Measurements from ENCODE around the gene METRNL. TPM values are rescaled to one million over a fixed set of nuclear protein-coding genes. Genes with fewer than 3 reads are reported as not detected.
"Not testable (repeated sequence)": the region's sequence is repeated elsewhere in the genome, so short reads cannot be mapped to it uniquely, and the experiment has no call there.

Gene METRNL
- total RNA-seq, 1 experiment from 2014 or later = 30.6 TPM

DNA sequence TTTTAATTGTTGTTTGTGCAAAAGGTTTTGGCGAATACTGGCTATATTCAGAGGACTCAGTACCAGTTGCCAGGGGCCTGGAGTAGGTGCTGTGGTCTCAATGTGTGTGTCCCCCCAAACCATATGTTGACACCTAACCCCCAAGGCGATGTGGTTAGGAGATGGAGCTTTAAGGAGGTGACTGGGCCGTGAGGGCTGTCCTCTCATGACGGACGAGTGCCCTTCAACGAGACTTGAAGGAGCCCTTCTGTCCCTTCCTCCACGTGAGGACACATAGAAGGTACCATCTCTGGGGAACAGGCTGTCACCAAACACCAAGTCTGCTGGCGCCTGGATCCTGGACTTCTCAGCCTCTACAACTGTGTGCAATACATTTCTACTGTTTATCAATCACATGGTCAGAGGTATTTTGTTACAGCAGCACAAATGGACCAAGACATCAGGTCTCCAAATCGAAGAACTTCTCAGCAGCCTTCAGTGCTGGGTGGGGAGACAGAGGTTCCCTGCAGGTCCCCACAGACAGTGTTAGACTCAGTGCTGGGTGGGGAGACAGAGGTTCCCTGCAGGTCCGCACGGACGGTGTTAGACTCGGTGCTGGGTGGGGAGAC, 24.8 kb upstream of the METRNL start:
- DNase-seq = no peak
- Histone ChIP-seq H3K27ac (ENCODE audit: low read length) (no peak overlapping the region), H3K27me3 (ENCODE audit: low read length) (no peaks in the 10 kb centered on the region), H3K4me3 (ENCODE audit: low read length) (no peak overlapping the region), H3K9ac (ENCODE audit: low read length) (no peak overlapping the region), H3K4me2 (ENCODE audit: low read length) (no peak overlapping the region), H3K4me1 (ENCODE audit: insufficient read depth, low read length) (peaks cover 37% of the 10 kb centered on the region), H4K20me1 (ENCODE audit: low read length) (no peaks in the 10 kb centered on the region), H3K36me3 (ENCODE audit: low read depth, low read length) (no peaks in the 10 kb centered on the region), H3K9me2 (replicated peaks; ENCODE audit: low read length) (no peaks in the 10 kb centered on the region), H2AFZ (ENCODE audit: low read length) (no peak overlapping the region), H3K79me2 (ENCODE audit: low read length) (no peaks in the 10 kb centered on the region), H3K9me3 (ENCODE audit: low read length) (no peaks in the 10 kb centered on the region), H3F3A (ENCODE audit: low read length, unreplicated experiment) (no peaks in the 10 kb centered on the region)
- no TSS peak for BruUV-seq (replicated peaks)
- ChIA-PET CTCF (no interaction called here), POLR2A (ENCODE audit: unreplicated experiment) (no interaction called here)
- intact Hi-C loops (cut with micrococcal nuclease) = no loop called here
- no peak for ATAC-seq
- TF ChIP-seq EZH2phosphoT487 (IDR thresholded peaks at IDR 0.05; ENCODE audit: borderline replicate concordance, low read length) (no peak), EZH2 (IDR thresholded peaks at IDR 0.05; ENCODE audit: low read length, unreplicated experiment) (no peak)
- TF ChIP-seq, protein P1, sequence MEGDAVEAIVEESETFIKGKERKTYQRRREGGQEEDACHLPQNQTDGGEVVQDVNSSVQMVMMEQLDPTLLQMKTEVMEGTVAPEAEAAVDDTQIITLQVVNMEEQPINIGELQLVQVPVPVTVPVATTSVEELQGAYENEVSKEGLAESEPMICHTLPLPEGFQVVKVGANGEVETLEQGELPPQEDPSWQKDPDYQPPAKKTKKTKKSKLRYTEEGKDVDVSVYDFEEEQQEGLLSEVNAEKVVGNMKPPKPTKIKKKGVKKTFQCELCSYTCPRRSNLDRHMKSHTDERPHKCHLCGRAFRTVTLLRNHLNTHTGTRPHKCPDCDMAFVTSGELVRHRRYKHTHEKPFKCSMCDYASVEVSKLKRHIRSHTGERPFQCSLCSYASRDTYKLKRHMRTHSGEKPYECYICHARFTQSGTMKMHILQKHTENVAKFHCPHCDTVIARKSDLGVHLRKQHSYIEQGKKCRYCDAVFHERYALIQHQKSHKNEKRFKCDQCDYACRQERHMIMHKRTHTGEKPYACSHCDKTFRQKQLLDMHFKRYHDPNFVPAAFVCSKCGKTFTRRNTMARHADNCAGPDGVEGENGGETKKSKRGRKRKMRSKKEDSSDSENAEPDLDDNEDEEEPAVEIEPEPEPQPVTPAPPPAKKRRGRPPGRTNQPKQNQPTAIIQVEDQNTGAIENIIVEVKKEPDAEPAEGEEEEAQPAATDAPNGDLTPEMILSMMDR (conservative IDR thresholded peaks at IDR 0.05; ENCODE audit: low read depth, low read length) = no peak

DNA sequence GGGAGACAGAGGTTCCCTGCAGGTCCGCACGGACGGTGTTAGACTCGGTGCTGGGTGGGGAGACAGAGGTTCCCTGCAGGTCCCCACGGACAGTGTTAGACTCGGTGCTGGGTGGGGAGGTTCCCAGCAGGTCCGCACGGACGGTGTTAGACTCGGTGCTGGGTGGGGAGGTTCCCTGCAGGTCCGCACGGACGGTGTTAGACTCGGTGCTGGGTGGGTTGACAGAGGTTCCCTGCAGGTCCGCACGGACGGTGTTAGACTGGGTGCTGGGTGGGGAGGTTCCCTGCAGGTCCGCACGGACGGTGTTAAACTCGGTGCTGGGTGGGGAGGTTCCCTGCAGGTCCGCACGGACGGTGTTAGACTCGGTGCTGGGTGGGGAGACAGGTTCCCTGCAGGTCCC, 24.2 kb upstream of the METRNL start:
- DNase-seq; POLR2A ChIA-PET (ENCODE audit: unreplicated experiment); H4K20me1 ChIP-seq (ENCODE audit: low read length); H3K9ac ChIP-seq (ENCODE audit: low read length); H3K27me3 ChIP-seq (ENCODE audit: low read length); H3K79me2 ChIP-seq (ENCODE audit: low read length); H3K36me3 ChIP-seq (ENCODE audit: low read depth, low read length); ATAC-seq; H3K27ac ChIP-seq (ENCODE audit: low read length); H3F3A ChIP-seq (ENCODE audit: low read length, unreplicated experiment); H3K4me2 ChIP-seq (ENCODE audit: low read length); H3K4me3 ChIP-seq (ENCODE audit: low read length); H3K9me3 ChIP-seq (ENCODE audit: low read length); CTCF ChIA-PET; intact Hi-C loops (cut with micrococcal nuclease); BruUV-seq (replicated peaks); H2AFZ ChIP-seq (ENCODE audit: low read length); H3K9me2 ChIP-seq (replicated peaks; ENCODE audit: low read length): not testable (repeated sequence)
- peaks cover 37% of the 10 kb centered on the region for H3K4me1 ChIP-seq (ENCODE audit: insufficient read depth, low read length)

DNA sequence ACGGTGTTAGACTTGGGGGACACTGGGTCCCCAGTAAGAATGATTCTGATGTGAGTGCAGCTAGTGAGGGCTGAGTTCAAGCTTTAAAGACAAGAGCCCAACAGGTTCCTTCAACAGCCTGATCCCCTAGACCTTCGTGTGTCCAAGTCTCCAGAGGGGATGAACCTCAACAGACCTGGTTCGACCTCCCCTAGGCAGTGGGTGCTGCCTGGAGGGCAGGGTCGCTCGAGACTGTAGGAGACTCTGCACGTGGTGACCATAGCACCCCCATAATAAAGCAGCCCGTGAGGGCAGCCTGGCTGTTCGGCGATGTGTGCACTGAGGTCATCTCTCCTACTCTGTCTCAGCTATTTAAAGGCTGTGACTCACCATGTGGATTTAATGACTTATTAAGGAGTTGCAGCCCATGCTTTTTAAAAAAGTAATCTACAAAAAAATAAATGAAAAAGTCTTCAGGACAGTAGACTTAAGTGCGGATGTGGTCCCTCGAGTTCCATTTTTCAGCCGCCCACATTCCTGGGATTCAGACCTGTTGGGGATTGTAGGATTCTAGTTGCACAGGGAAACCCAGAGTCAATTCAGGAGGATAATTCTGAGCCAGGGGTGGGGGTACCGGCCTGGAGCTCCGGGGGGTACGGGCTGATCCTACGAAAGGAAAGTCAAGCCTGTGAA, 23.4 kb upstream of the METRNL start:
- peak overlapping the region; percentile 47; the same call in 1 of the 2 replicates for H2AFZ ChIP-seq (ENCODE audit: low read length)
- CTCF ChIA-PET = no interaction called here
- H3K27ac ChIP-seq (ENCODE audit: low read length) = peak overlapping the region; percentile 64

More for the DNA sequence above, 23.4 kb upstream of the METRNL start:
- no TSS peak for BruUV-seq (replicated peaks)
- peak; percentile 90 for DNase-seq
- Histone ChIP-seq H3K36me3 (ENCODE audit: low read depth, low read length) (no peaks in the 10 kb centered on the region), H3K27me3 (ENCODE audit: low read length) (no peaks in the 10 kb centered on the region), H3K4me2 (ENCODE audit: low read length) (peak overlapping the region; percentile 72), H3K79me2 (ENCODE audit: low read length) (no peaks in the 10 kb centered on the region), H4K20me1 (ENCODE audit: low read length) (no peaks in the 10 kb centered on the region), H3F3A (ENCODE audit: low read length, unreplicated experiment) (no peaks in the 10 kb centered on the region), H3K4me1 (ENCODE audit: insufficient read depth, low read length) (peaks cover 33% of the 10 kb centered on the region), H3K9ac (ENCODE audit: low read length) (no peak overlapping the region; the same call in 1 of the 2 replicates), H3K9me3 (ENCODE audit: low read length) (no peaks in the 10 kb centered on the region), H3K4me3 (ENCODE audit: low read length) (peak overlapping the region; percentile 10; the same call in 1 of the 2 replicates), H3K9me2 (replicated peaks; ENCODE audit: low read length) (no peaks in the 10 kb centered on the region)
- intact Hi-C loops (cut with micrococcal nuclease) = no loop called here
- TF ChIP-seq, protein P1 (conservative IDR thresholded peaks at IDR 0.05; ENCODE audit: low read depth, low read length) = no peak
- TF ChIP-seq EZH2 (IDR thresholded peaks at IDR 0.05; ENCODE audit: low read length, unreplicated experiment) (no peak), EZH2phosphoT487 (IDR thresholded peaks at IDR 0.05; ENCODE audit: borderline replicate concordance, low read length) (no peak)
- ATAC-seq = peak; percentile 62
- POLR2A ChIA-PET (ENCODE audit: unreplicated experiment) = no interaction called here

All from PC-3 (cell line).